Esophagus muscularis mucosa (tissue), 4 donors: ENCODE data around the gene PROP1.
"Not testable (repeated sequence)": the region's sequence is repeated elsewhere in the genome, so short reads cannot be mapped to it uniquely, and the experiment has no call there.

Experiments used
- EP300 ChIP-seq: sonication (generic); formaldehyde crosslinking; IDR thresholded peaks from one replicate; pipeline ENCODE4 v1.6.1; 2017; ENCODE audit warnings: antibody characterized with exemption
- POLR2A ChIP-seq: fragments of 450-650 bp; IDR thresholded peaks from one replicate; pipeline ENCODE4 v1.6.1; 2017; ENCODE audit warnings: antibody characterized with exemption, moderate library complexity, mild to moderate bottlenecking, low read depth
- POLR2AphosphoS5 ChIP-seq, 2 donors: sonication (generic); formaldehyde crosslinking; IDR thresholded peaks; one replicate each; pipeline ENCODE4 v1.6.1; 2017; ENCODE audit warnings: antibody characterized with exemption in 2 of 2
- TF ChIP-seq, protein P1 (sequence below), 3 experiments: fragments of 200-600 bp in 2 of 3; fragments of 450-650 bp in 1 of 3; sonication (generic) in 2 of 3; IDR thresholded peaks; one replicate each; pipeline ENCODE4 v1.5.1; 2017 to 2019; ENCODE audit warnings: antibody characterized with exemption in 3 of 3, mild to moderate bottlenecking in 2 of 3, moderate library complexity in 1 of 3

DNA sequence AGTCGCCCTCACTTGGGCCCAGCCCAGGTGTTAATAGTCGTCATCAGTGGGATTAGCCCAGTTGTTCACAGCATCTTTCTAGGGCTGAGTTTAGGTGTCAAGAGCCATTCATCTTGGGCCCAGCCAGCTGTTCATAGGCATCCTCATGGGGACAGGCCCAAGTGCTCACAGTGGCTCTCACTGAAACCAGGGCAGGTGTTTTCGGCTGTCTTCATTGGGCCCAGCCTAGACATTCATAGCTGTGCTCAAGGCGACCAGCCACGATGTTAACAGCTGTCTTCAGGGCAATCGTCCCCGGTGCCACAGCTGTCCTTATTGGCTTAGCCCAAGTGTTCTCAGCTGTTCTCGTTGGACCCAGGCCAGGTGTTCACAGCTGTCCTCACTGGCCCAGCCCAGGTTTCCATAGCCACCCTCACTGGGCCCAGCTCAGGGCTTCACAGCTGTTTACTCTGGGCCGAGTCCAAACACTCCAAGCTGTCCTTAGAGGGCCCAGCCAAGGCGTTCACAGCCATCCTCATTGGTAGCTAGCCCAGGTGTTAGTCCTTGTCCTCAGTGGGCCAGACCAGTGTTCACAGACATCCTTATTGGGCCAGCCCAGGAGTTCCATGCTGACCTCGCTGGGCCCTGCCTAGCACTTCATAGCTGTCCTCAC is 23.5 kb upstream of the PROP1 start:
- TF ChIP-seq, protein P1, sequence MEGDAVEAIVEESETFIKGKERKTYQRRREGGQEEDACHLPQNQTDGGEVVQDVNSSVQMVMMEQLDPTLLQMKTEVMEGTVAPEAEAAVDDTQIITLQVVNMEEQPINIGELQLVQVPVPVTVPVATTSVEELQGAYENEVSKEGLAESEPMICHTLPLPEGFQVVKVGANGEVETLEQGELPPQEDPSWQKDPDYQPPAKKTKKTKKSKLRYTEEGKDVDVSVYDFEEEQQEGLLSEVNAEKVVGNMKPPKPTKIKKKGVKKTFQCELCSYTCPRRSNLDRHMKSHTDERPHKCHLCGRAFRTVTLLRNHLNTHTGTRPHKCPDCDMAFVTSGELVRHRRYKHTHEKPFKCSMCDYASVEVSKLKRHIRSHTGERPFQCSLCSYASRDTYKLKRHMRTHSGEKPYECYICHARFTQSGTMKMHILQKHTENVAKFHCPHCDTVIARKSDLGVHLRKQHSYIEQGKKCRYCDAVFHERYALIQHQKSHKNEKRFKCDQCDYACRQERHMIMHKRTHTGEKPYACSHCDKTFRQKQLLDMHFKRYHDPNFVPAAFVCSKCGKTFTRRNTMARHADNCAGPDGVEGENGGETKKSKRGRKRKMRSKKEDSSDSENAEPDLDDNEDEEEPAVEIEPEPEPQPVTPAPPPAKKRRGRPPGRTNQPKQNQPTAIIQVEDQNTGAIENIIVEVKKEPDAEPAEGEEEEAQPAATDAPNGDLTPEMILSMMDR (IDR thresholded peaks at IDR 0.05) = not testable (repeated sequence)
- not testable (repeated sequence) for TF ChIP-seq EP300; POLR2AphosphoS5 (IDR thresholded peaks at IDR 0.05); POLR2A
